ENCODE results near the gene NUDCD2.

Gene NUDCD2, protein sequence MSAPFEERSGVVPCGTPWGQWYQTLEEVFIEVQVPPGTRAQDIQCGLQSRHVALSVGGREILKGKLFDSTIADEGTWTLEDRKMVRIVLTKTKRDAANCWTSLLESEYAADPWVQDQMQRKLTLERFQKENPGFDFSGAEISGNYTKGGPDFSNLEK

DNA sequence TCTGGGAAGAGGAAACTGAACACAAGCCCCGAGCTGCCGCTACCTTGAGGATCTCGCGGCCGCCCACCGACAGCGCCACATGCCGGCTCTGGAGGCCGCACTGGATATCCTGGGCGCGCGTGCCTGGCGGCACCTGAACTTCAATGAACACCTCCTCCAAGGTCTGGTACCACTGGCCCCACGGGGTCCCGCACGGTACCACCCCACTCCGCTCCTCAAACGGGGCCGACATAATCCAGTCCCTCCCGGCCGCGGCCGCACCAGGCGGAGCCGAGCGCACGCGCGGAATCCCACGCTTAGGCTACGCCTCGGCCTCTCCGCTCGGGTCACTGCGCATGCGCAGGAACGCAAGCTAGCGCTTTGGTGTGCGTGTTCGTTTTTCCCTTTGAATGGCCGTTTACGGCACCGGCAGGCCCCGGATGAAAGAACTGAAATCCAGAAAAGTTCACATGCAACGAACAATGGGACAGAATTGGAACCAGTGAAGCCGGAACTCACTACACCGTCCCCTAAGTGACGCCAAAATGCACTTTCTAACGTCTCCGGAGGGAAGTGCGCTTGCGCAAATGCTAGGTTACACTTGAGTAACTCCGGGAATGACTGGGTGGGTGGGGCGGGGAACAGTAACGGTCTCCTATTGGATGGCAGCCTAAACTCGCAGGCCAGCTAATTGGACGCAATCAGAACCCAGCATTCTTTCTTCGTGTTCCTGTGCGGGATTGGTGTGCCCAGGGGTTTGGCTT is at the start of gene NUDCD2:
Gene NUDCD2, minus strand, starts transcription at position 284 of the 743 bp plus-strand sequence. Its CDS starts 52 bp downstream, at position 232.
- DNase-seq (ENCODE audit: low read depth in 2 of 2, low spot score in 1 of 2), result peak; percentile 91 to 97

DNA sequence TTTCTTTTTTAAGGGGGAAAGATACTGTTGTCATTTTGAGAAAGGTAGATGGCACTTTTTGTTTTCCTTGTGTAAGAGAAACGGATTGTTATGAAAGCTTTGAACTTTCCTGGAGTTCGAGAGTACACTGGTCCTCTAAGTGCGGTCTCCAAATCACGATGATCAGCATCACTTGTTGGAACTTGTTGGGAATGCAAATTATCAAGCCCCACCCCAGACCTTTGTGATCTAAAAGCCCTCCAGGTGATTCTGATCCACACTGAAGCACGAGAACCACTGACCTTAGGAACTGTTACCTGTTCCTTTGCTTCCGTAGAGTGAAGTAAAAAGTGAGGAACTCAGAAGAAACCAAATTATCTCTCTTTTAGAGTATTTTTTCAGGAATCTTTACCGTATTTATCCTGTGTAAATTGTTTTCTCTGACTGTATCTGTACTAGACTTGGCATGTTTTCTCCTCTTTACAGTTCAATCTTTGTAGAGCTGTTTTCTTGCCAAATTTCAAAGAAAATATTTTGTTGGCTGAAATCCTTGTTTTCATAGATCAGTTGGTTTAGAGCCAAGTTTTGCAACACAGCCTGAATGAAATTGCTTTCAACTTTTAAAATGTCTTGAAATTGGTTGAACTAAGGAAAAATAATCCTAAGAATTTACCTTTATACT is 49.5 kb upstream of the NUDCD2 start:
- no peak for DNase-seq (ENCODE audit: low read depth in 2 of 2, low spot score in 1 of 2)

DNA sequence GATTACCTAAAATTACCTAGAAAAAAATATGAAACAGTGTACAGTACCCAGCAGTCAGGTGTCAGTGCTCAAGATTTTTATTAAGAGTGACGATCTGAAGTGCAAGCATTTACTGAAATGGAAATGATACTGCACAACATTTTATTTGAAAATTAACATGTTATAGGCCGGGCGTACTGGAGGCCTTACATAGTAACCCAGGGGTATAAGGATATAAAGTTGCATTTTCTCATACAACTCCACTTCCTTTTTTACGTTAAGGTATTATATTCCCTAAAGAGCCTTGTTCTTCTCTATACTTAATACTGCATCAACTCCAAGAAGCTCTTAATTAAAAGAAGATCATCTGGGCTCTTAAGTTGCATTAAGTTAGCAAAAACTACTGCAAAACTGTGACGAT is 48.9 kb upstream of the NUDCD2 start:
- no peak for DNase-seq (ENCODE audit: low read depth in 2 of 2, low spot score in 1 of 2)

DNA sequence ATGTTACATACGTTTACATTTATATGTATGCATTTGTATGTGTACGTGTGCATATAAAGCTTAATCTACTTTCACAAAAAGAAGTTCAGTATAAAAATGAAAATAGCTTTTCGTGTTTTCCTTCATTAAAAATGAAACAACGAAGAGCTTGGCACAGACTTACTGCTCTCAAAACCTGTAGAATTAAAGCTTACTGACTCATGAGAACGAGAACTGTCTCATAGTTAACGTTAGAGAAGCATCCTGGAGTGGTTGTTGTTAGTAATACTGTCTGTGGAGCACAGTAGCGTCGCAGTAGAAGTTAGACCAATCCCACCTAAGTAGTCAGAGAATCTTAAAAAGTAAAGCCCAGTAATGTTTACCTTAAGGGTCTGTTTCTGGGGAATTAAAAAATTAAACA is 46.8 kb upstream of the NUDCD2 start:
- DNase-seq (ENCODE audit: low read depth in 2 of 2, low spot score in 1 of 2), result no peak

DNA sequence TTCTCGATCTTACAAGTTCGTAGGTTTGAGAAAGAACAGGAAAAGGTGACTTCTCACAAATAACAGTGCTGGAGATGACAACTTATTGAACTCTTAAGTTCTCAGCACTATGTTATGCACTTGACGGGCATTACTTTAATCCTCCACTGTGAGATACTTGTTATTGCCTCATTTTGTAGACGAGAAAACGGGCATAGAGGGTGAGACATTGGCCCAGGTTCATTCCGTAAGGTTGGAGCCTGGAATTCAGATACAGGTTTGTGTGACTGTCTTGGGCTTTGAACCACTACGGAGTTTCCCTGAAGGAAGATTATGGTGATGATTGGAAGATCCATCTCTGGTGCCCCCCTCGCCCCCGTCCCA is 46.2 kb upstream of the NUDCD2 start:
- no peak for DNase-seq (ENCODE audit: low read depth in 2 of 2, low spot score in 1 of 2)

DNA sequence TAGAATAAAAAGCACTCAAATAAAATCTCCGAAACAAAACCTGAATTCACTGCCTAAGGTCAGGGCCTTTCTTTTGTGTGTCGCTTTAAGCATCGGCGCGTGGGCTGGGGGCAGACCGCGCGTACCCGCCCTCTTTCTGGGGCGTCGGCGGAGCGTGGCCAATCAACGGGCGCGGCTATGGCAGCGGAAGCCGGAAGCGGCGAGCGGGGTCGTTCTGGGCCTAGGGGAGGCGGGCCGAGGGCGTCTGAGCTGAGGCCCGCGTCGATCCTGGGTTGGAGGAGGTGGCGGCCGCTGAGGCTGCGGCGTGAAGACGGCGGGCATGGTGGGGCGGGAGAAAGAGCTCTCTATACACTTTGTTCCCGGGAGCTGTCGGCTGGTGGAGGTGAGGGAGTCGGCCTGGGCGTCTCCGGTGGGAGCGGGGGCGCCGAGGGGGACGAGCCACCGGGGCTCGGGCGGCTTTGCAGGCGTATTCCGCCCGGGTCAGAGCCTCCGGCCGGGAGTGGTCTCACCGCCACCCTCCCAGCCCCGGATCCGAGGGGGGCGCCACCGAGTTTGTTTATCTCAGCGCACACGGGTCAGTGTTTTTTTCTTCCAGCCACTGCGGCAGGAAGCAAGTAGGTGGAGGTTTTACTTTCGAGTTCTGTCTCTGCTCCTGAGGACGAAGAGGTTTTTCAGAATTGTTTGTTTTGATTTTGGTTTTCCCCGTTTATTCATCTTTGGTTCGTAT is 45.6 kb upstream of the NUDCD2 start, which contains the start of gene MAT2B:
Gene MAT2B, plus strand, starts transcription at position 252 of the 727 bp plus-strand sequence. Its CDS starts 68 bp downstream, at position 320.
- DNase-seq (ENCODE audit: low read depth in 2 of 2, low spot score in 1 of 2), result peak; percentile 82 to 91

DNA sequence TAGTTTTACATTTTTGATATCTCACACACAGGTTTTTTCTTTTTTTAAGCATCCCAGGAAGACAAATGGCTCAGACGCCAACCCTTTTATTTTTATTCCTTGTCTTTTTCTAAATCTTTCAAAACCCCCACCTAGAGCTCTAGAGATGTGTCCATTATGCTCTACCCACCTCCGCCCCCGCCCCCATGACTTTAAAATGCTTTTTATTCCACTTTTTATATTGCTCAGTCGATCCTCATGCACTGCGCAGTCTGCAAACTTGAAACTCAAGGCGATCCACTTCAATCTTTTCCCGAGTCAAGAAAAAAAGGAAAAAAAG is 45.1 kb upstream of the NUDCD2 start:
- DNase-seq (ENCODE audit: low read depth in 2 of 2, low spot score in 1 of 2), result no peak

DNA sequence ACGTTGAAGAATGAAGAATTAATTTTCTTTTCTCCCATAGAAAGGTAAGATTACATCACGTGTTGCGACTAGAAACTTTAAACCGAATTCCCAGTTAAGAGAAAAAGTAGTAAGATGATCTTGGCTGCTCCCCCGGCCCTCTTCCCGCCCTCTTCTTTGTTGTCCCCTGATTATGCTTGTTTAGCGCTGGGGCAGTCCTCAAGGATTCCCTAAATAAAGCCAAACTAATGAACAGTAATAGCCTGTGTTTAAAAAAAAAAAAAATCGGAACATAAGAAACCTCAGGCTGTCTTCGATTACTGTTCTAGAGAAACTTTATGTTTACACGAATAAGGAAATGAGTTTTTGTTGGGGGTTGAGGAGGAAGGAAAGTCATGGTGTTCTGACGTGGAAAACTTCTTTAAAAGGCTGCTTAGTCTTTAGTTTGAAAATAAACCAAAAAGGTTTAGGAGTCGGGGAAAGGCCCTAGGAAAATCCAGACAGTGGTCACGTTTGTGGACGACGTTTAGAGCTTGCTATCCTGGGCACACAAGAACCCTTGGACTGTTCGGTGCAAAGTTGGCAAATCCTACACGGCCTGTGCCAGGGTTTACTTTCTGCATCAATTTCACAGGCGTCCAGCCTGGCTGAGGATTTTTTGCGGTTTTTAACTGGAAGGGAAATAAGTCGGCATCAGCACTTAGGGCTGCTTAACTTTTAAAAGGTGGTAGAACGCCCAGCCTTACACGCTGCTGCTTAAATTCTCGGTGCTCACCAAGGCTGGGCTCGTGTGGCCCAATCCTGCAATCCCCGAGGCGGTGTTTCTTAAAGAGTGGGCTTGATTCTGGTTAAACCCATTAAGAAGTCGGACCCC is 44.4 kb upstream of the NUDCD2 start:
- DNase-seq (ENCODE audit: low read depth in 2 of 2, low spot score in 1 of 2), result no peak

DNA sequence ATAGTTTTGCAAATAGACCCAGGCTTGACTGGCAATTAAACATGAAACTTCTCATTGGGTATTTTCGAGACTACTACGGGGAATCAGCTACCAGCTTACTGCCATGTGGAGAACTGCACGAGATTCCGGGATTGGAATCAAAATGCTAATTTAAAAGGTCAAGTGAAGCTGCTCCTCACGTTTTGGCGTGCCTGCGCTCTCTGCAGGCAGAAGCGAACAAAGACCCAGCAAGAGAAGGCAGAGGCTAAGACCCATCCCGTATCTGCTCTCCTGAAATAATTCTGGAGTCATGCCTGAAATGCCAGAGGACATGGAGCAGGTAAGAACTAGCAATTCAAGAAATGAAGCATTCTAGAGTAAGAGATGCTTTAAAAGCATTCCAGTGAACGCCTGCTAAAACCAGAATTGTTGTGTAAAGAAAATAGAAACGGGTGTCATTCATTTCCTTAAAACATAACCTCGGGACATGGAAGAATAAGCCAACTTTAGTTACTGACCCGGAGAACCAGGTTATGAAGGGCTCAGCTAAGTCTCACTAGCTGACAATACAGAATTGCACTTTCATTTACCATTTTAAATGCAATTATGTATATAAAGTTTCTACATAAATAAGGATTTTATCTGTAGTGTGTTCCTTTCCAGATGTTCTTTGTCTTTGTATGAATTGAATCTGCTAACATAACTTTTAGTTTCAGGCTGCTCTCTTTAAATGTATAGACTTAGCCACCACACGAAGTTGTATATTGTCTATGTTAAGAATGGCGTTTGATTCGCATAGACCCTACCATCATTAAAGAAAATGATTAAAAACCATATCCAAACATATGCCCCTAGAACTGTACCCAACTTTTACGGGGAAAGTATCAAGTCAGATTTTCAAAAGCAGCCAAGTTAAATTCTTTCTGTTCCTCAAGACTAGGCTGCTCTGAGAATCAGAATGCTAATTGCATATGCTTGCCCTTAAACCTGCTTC is 43.5 kb upstream of the NUDCD2 start:
- no peak for DNase-seq (ENCODE audit: low read depth in 2 of 2, low spot score in 1 of 2)

DNA sequence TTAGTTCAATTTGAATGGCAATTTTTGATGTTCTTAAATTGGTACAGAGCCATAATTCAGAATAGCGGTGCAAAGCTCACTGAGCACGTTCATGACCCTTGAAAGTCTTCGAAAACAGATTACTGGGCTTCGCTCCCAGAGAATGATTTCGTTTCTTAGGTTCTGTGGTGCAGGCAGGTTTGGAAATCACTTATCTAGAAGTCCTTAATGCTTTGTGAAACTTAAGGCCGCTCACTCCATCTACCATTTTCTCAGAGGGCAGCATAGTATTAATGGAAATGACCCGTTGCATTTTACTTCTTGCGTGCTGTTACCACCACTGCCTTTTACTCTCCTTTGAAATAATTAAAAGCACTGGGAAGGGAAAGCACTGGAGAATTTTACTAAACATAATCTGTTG is 42.6 kb upstream of the NUDCD2 start:
- DNase-seq (ENCODE audit: low read depth in 2 of 2, low spot score in 1 of 2), result no peak

DNA sequence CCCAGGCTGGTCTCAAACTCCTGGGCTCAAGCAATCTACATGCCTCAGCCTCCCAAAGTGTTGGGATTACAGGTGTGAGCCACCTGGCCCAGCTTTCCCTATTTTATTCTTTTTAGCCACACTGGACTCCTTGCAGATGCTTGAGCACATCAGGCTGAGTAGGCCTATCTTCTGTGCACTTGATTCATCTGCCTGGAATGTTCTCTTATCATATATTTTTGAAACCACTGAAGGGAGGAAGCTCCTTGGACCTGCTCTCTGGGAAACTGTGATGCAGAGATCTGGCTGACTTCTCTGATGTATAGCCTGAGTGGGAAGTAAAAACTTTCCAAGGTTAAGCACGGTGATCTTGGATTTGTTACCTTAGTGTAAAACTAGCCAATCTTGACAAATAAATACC is 39.0 kb upstream of the NUDCD2 start:
- DNase-seq (ENCODE audit: low read depth in 2 of 2, low spot score in 1 of 2), result no peak

DNA sequence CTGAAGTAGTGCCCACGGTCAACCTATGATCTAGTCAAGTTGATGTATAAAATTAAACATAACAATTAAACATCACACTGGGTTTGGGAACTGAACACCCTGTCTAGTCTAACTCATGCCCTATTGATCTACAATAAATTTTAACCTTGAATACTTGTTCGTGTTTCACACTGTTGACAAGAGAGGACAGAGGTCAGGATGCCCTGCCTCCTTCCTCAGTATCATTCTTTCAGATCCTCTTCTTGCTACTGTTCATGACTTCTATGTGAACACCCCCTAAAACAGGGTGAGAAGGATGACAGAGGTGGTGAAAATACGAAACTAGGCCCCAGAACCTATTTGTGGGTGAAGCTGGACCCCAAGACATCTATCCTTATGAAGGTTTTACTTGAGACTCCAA is 37.4 kb upstream of the NUDCD2 start:
- no peak for DNase-seq (ENCODE audit: low read depth in 2 of 2, low spot score in 1 of 2)

DNA sequence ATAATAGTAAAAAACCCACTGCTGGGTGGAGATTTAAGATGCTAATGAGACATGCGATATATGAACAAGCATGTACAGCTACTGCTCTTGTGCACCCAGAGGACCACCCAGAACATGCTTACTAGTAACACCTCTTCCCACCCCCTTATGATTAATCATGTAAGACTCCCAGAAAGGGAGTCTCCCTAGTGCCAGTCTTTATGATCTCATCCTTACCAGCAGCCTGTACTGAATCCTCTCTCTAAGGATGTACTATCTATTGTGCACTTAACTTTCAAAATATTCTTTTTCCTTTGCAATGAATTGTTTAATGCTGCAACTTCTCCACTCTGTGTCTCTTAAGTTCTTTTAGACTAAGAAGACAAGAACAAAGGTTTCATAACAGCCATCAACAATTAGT is 36.4 kb upstream of the NUDCD2 start:
- DNase-seq (ENCODE audit: low read depth in 2 of 2, low spot score in 1 of 2), result no peak

DNA sequence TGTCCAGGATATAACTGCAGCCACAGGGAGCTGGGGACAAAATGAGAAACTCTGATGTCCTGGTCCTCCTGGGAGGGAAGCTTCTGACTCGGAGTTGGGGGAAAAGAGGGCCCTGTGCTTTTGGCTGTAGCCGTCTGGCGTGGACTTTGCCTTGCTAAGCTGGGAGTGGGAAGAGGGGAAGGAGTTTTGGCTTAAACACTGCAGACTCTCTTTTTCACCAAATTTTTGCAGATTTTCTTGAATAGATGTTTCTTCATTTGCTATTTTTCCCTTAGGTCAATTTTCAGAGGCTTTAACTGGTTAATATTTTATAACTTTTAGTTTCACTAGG is 29.8 kb upstream of the NUDCD2 start:
- DNase-seq (ENCODE audit: low read depth in 2 of 2, low spot score in 1 of 2), result no peak

DNA sequence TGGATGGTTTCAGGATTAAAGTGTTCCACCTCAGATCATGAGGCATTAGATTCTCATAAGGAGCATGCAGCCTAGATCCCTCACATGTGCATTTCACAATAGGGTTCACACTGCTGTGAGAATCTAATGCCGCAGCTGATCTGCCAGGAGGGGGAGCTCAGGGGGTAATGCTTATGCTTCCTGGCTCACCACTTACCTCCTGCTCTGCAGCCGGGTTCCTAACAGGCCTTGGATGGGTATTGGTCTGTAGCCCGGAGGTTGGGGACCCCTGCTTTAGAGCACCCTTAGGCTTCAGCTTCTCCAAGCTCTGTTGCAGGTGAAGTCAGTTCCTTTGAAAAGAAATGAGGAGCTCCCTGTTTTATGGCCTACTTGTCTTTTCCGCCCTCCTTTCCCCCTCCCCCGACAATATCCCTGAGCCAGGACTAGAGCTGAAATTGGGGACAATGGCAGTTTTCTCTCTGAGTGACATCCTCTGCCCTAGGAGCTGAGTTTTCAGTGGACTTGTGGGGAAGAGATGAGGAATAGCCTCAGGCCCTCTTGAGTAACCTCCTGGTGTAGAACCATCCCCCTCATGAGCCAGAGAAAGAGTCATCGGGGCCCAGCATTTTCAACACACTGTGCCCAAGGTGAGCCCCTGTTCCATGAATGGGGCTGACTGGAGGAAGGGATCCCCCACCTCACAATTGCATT is 29.3 kb upstream of the NUDCD2 start:
- no peak for DNase-seq (ENCODE audit: low read depth in 2 of 2, low spot score in 1 of 2)

DNA sequence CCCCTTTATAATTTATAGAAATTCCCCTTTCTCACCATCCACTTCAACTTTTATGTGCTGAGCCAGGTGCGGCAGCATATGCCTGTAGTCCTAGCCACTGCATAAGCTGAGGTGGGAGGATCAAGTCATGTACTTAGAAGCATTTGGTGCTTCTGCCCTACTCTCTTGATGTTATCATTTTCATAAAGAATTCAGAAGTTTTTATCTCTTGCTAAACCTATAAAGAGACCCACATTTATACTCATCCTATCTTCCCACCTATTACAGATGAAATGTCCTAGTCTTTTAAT is 19.0 kb upstream of the NUDCD2 start:
- DNase-seq (ENCODE audit: low read depth in 2 of 2, low spot score in 1 of 2), result no peak

DNA sequence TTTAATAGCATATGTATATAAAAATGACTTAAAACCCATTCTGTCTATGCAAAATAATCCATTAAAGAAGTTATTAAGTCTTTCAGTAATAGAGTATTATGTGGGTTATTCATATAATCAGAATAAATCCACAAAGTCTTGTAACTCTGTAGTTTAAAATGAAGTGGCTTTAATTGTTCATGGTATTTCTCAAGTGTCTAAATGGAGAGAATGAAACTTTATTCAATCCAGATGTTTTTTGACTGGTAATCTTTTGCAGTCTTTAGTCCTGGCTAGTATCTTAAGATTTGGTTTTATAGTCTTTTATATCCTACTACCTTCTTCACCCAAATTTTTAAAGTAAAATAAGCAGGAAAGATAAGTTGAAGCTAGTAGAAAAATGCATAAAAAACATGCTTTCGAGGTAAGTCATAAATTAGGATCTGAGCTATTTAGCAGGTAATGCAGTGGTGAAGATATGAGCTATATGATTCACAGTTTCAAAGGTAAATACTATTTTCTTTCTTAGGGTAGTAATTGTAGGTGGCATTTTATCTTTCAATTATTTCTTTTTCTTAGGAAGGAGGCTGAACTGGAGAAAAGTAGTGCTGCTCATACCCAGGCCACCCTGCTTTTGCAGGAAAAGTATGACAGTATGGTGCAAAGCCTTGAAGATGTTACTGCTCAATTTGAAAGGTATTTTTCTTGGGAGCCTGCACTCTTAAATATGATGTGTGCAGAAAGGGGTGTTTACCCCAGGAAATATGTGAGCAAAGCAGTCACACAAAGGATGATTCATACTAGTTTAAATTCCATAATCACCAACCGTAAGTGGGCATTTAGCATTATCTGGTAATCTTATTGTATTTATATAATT is 18.5 kb upstream of the NUDCD2 start:
- DNase-seq (ENCODE audit: low read depth in 2 of 2, low spot score in 1 of 2), result no peak

DNA sequence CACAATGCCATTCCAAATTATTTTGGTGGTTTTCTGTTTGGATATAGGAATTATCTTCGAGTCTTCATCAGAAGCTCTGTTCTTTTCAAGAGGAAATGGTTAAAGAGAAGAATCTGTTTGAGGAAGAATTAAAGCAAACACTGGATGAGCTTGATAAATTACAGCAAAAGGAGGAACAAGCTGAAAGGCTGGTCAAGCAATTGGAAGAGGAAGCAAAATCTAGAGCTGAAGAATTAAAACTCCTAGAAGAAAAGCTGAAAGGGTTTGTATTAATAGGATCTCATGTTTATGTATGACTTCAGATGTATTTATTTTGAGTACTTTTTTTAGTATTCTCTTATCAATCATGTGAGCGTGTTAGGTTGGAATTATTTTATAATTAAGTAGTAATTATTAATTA is 15.5 kb upstream of the NUDCD2 start:
- no peak for DNase-seq (ENCODE audit: low read depth in 2 of 2, low spot score in 1 of 2)
